NCI-H1048 (cell line): ENCODE data around the gene MGRN1.

Source experiments
- DNase-seq: peaks from one replicate; lab custom pipeline; 2025; lab: John Stamatoyannopoulos, UW

Gene MGRN1

GRCh38 chr16:4675864-4676786 lies 51.5 kb downstream of the MGRN1 start:
- no peak for DNase-seq

GRCh38 chr16:4676831-4677230 lies 52.2 kb downstream of the MGRN1 start:
- no peak for DNase-seq

GRCh38 chr16:4677390-4677789 lies 52.8 kb downstream of the MGRN1 start:
- no peak for DNase-seq

DNA sequence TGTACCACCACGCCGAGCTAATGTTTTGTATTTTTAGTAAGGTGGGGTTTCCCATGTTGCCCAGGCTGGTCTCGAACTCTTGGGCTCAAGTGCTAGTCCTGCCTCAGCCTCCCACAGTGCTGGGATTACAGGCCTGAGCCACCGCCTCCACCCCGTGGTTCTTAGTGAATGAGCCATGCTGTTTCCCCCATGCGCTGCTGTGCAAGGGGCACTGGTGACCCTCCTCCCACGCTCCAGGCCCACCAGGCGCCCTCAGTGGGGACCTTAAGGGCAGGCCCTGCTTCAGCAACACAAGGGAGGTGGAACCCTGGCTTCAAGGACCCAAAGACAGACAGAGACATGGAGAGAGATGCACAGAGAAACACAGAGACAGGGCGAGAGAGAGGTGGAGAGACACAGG lies 53.4 kb downstream of the MGRN1 start:
- no peak for DNase-seq

DNA sequence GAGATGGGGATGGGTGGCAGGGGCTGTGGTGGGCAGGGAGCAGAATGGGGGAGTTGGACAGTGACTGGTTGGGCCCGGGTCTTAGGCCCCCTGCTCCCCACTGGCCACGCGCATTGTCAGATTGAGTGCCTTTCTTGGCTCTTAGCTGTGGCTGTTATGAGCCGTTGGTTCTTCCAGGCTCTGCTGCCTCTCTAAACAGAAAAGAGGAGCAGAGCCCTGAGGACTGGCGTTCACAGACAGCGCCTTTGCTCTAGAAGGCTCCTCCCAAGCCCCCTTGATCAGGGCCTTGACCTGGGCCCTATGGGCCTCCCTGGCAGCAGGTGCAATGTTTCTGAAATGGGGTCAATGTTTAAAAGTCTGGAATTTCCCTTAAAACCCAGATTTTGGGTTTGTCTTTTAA lies 54.0 kb downstream of the MGRN1 start:
- no peak for DNase-seq

- DNase-seq, result no peak
These were observed 54.7 kb downstream of the MGRN1 start for GRCh38 chr16:4679156-4679849.

- DNase-seq, result no peak
These were observed 55.4 kb downstream of the MGRN1 start for GRCh38 chr16:4679850-4680636.

- no peak for DNase-seq
These were observed 56.2 kb downstream of the MGRN1 start for GRCh38 chr16:4680673-4681470.

- no peak for DNase-seq
These were observed 57.0 kb downstream of the MGRN1 start for GRCh38 chr16:4681471-4682083.

DNA sequence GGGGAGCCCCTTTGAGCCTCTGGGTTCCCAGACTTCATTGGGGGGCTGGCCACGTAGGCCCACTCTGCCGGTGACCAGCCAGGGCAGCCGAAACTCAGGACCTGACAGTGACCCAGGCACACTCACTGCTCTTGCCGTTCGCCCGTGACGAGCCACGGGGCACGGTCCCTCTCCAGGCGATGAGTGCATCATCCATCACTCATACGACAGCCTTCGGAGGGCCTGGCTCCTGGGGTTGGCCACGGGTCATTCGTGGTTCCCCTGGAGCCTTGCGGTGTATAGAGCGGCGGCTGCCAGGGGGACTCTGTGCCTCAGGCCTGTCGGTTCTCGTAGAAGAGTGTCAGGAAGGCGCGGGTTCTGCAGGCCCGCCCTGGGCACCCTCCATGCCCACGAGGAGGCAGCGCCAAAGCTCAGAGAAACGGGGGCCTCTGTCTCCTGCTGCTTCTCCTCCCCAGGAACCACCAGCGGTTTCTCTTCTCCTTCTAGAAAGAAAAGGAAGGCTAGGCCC lies 57.5 kb downstream of the MGRN1 start:
- DNase-seq, result no peak

- DNase-seq, result no peak
These were observed 58.1 kb downstream of the MGRN1 start for GRCh38 chr16:4682616-4683254.

DNA sequence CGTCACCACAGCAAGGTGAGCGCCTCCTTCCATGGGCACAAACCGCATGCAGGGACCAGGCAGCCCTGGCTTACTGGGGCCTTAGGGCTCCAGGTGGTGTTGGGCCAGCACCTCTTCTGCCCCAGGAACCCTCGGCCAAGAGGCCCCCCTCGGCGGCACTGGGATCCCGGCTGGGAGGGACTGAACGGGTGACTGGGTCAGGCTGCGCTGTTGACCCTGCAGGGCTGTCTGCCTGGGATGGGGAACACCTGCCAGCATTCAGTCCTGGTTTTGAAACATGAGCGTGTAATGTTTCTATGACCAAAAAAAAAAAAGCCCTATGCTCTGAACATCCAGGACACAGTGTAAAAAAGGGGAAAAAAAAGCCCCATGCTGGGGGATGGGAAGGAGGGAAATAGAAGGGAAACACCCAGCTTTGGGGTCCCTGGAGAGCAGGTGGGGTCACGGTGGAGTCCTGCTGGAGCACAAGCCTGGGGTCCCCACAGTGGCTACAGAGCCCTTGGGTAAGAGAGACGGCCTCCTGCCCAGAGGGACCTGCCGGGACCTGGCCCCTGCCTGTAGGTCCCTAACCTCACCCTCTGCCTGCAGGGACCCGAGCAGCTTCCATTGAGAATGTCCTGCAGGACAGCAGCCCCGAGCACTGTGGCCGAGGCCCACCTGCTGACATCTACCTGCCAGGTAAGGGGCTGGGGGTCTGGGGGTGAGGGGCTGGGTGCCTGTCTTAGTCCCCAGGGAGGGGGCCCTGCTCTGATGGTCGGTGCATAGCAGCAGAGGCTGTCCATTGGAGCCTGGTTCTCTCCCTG lies 58.8 kb downstream of the MGRN1 start:
- DNase-seq, result no peak

DNA sequence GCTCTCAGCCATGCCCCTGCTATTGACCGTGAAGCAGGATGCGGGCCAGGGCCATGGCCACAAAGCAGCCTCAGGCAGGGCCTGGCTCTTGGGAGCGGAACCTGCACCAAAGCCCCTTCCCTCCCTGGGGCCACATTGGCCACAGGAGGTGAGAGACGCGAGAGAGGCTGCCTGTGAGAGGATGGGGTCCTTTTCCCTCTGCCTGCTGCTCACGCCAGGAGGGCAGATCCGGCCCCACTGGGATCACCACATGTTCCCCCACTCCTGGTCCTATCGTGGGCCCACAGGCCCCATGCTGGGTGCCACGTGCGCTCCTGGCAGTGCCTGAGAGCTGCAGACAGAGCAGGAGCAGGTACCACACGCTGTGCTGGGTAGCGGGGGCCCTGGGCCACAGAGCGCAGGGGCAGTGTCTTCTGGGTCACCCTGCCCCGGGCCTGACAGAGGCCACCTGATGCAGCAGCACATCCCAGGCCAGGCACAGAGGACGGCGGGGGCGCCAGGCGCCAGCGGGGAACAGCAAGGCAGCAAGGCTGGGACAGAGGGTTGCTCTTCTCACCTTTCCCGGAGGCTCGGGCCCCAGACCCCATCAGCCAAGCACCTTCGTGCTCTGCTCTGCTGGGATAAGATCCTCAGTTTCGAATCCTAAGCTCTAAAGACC lies 59.6 kb downstream of the MGRN1 start:
- no peak for DNase-seq

DNA sequence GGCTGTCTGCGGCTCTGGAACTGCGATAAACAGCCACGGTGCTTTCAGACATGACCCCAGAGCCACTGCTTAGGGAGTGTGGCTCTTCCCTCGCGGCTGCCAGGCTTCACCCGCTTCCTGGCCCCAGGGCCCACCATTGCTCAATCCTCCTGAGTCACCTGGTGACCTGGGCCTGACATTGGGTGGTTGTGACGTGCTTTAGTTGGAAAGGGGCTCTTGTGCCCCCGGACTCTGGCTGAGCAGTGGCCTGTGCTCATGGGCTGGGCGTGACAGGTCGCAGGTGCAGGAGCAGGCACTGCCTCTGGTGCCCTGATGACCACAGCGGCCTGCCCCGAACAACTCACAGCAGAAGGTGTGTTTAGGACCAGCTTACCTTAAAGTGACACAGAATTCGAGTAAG lies 60.1 kb downstream of the MGRN1 start:
- no peak for DNase-seq

DNA sequence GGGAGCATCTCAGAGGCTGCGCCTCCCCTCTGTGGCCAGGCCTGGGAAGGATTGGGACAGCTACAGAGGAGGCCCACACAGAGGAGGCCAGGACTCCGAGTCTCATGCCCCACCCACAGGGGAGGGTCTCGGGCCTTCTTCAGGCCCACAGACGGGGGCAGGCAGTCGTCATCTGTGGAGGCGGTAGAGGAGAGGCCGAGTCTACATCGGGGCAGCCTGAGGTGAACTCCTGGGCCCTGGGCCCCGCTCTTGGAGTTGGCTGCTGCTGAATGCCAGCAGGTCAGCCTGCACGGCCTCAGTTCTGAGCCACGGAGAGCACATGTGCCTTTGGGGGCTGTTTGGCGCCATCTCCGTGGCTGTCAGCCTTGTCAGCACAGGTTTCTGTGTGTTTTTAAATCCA lies 60.7 kb downstream of the MGRN1 start:
- DNase-seq, result no peak

- DNase-seq, result no peak
These were observed 61.3 kb downstream of the MGRN1 start for GRCh38 chr16:4685776-4686496.

- no peak for DNase-seq
These were observed 62.0 kb downstream of the MGRN1 start for GRCh38 chr16:4686497-4687210.

- no peak for DNase-seq
These were observed 62.8 kb downstream of the MGRN1 start for GRCh38 chr16:4687416-4687815.
